Uterus (tissue), 4 donors: ENCODE results near the gene HOXD8. TPM values are rescaled to one million over a fixed set of nuclear protein-coding genes. Genes with fewer than 3 reads are reported as not detected.

Experiments
- DNase-seq, 2 donors: peaks; one replicate each; pipeline ENCODE4 v3.0.0-alpha.2; 2019 to 2020
- H3K27ac ChIP-seq, 2 donors: fragments of 200-600 bp; sonication (generic); 1 replicate in 1 of 2; 2 replicates in 1 of 2; pipeline ENCODE4 v1.5.1; 2016 to 2018
- H3K27me3 ChIP-seq, 2 donors: fragments of 200-600 bp; sonication (generic); one replicate each; pipeline ENCODE4 v1.5.1; 2018 to 2019; ENCODE audit warnings: control low read depth in 1 of 2
- H3K36me3 ChIP-seq, 2 donors: fragments of 200-600 bp; sonication (generic); one replicate each; pipeline ENCODE4 v1.5.1; 2019; ENCODE audit warnings: control low read depth in 1 of 2
- H3K4me1 ChIP-seq, 2 donors: fragments of 200-600 bp; sonication (generic); one replicate each; pipeline ENCODE4 v1.5.1; 2018 to 2019; ENCODE audit warnings: control low read depth in 1 of 2
- H3K4me3 ChIP-seq, 2 donors: fragments of 200-600 bp; sonication (generic); 1 replicate in 1 of 2; 2 replicates in 1 of 2; pipeline ENCODE4 v1.5.1; 2018 to 2019; ENCODE audit warnings: mild to moderate bottlenecking in 1 of 2
- H3K9me3 ChIP-seq, 2 donors: fragments of 200-600 bp; sonication (generic); one replicate each; pipeline ENCODE4 v1.5.1; 2019; ENCODE audit warnings: control low read depth in 1 of 2
- CTCF ChIP-seq, 4 experiments: fragments of 200-600 bp in 2 of 4; fragments of 450-650 bp in 2 of 4; sonication (generic) in 2 of 4; IDR thresholded peaks; one replicate each; pipeline ENCODE4 v1.5.1; 2016 to 2019; ENCODE audit warnings: antibody characterized with exemption in 4 of 4, mild to moderate bottlenecking in 2 of 4, moderate library complexity in 1 of 4
- POLR2A ChIP-seq, 2 donors: fragments of 450-650 bp; IDR thresholded peaks; one replicate each; pipeline ENCODE4 v1.6.1; 2016; ENCODE audit warnings: antibody characterized with exemption in 2 of 2, mild to moderate bottlenecking in 1 of 2, moderate library complexity in 1 of 2
- intact Hi-C: fragments of 100-400 bp; cut with DNase I; formaldehyde crosslinking; loops from one replicate; pipeline ENCODE4 v1.15.1; 2023; ENCODE audit warnings: low total_unique reads
- total RNA-seq, 4 donors: library from RNA; depleted of rRNA in 3 of 4; stranded (reverse); fragments of >200 nt in 3 of 4; gene quantifications; one replicate each; pipeline versions ENCODE4 v1.1.0 to v1.2.4, GENCODE V29; 2014 to 2023
- donor health status: DM: yes; HTN: yes; CAD: no.

Gene HOXD8
- total RNA-seq, 4 donors from 2014 or later, result 25.8 to 75.6 (median 48.0) TPM

GRCh38 chr2:176169711-176170110 is 40.2 kb downstream of the HOXD8 start:
- DNase-seq, result no peak
- Histone ChIP-seq H3K4me3 (no peak overlapping the region), H3K27me3 (no peaks in the 10 kb centered on the region), H3K9me3 (no peaks in the 10 kb centered on the region), H3K27ac (peak overlapping the region; percentile 75 to 83), H3K36me3 (no peaks in the 10 kb centered on the region), H3K4me1 (no peaks in the 10 kb centered on the region)
- TF ChIP-seq POLR2A (IDR thresholded peaks at IDR 0.05), result no peak
- no peak for TF ChIP-seq CTCF (IDR thresholded peaks at IDR 0.05)
- intact Hi-C loops, result no loop called here

GRCh38 chr2:176170602-176171305 is 41.2 kb downstream of the HOXD8 start:
- intact Hi-C loops, result no loop called here
- no peaks in the 10 kb centered on the region for H3K9me3 ChIP-seq
- H3K27me3 ChIP-seq, result no peaks in the 10 kb centered on the region
- DNase-seq, result peak in 1 of 2 donors; percentile 30
- H3K4me3 ChIP-seq, result no peak overlapping the region
- peak overlapping the region; percentile 75 to 83 for H3K27ac ChIP-seq
- no peaks in the 10 kb centered on the region for H3K36me3 ChIP-seq
- no peak for TF ChIP-seq CTCF (IDR thresholded peaks at IDR 0.05)
- no peak for TF ChIP-seq POLR2A (IDR thresholded peaks at IDR 0.05)
- no peaks in the 10 kb centered on the region for H3K4me1 ChIP-seq

GRCh38 chr2:176171351-176172006 is 42.0 kb downstream of the HOXD8 start:
- no peaks in the 10 kb centered on the region for H3K36me3 ChIP-seq
- no peaks in the 10 kb centered on the region for H3K9me3 ChIP-seq
- no peaks in the 10 kb centered on the region for H3K27me3 ChIP-seq
- H3K27ac ChIP-seq, result peak overlapping the region; percentile 75 to 83
- peak overlapping the region; percentile 8 to 31 for H3K4me3 ChIP-seq
- TF ChIP-seq CTCF (IDR thresholded peaks at IDR 0.05), result no peak
- TF ChIP-seq POLR2A (IDR thresholded peaks at IDR 0.05), result no peak
- H3K4me1 ChIP-seq, result no peaks in the 10 kb centered on the region
- DNase-seq, result no peak
- intact Hi-C loops, result no loop called here

- no peaks in the 10 kb centered on the region for H3K9me3 ChIP-seq
- H3K36me3 ChIP-seq, result no peaks in the 10 kb centered on the region
- no peaks in the 10 kb centered on the region for H3K4me1 ChIP-seq
- peak overlapping the region; percentile 8 to 31 for H3K4me3 ChIP-seq
- TF ChIP-seq POLR2A (IDR thresholded peaks at IDR 0.05), result no peak
- no peak for TF ChIP-seq CTCF (IDR thresholded peaks at IDR 0.05)
- DNase-seq, result no peak
- no peaks in the 10 kb centered on the region for H3K27me3 ChIP-seq
- peak overlapping the region; percentile 75 to 83 for H3K27ac ChIP-seq
- intact Hi-C loops, result no loop called here
These were observed 42.7 kb downstream of the HOXD8 start for GRCh38 chr2:176172007-176172894.
